Gastrocnemius medialis (tissue), 4 donors: ENCODE measurements around the gene ACVRL1. TPM values are rescaled to one million over a fixed set of nuclear protein-coding genes. Genes with fewer than 3 reads are reported as not detected.

Experiments used
- ATAC-seq, 2 donors: fragments of 150-250 bp; one replicate each; pipeline ENCODE4 v1.9.1; 2016
- DNase-seq, 2 donors: peaks; one replicate each; pipeline ENCODE4 v3.0.0-alpha.2; 2019
- H3K27ac ChIP-seq, 4 donors: fragments of 200-600 bp; sonication (generic); 1 replicate in 1 of 4; 2 replicates in 3 of 4; pipeline ENCODE4 v1.5.1; 2016 to 2018; ENCODE audit warnings: mild to moderate bottlenecking in 2 of 4, moderate library complexity in 1 of 4
- H3K27me3 ChIP-seq, 3 donors: fragments of 200-600 bp; sonication (generic) in 2 of 3; 1 replicate in 1 of 3; 2 replicates in 2 of 3; pipeline versions ENCODE4 v1.5.1 to v1.6.0; 2016 to 2019; ENCODE audit warnings: mild to moderate bottlenecking in 1 of 3, moderate library complexity in 1 of 3
- H3K36me3 ChIP-seq, 2 donors: fragments of 200-600 bp; sonication (generic) in 1 of 2; one replicate each; pipeline ENCODE4 v1.5.1; 2017 to 2018
- H3K4me1 ChIP-seq, 2 donors: fragments of 200-600 bp; sonication (generic) in 1 of 2; one replicate each; pipeline ENCODE4 v1.5.1; 2016 to 2017; ENCODE audit warnings: mild to moderate bottlenecking in 2 of 2
- H3K4me3 ChIP-seq, 4 donors: fragments of 200-600 bp; sonication (generic) in 3 of 4; 1 replicate in 1 of 4; 2 replicates in 3 of 4; pipeline ENCODE4 v1.5.1; 2016 to 2019; ENCODE audit warnings: mild to moderate bottlenecking in 2 of 4
- H3K9me3 ChIP-seq, 3 donors: fragments of 200-600 bp; sonication (generic) in 2 of 3; 1 replicate in 1 of 3; 2 replicates in 2 of 3; pipeline ENCODE4 v1.5.1; 2016 to 2019
- POLR2A ChIP-seq, 2 donors: fragments of 450-650 bp; IDR thresholded peaks; one replicate each; pipeline ENCODE4 v1.6.1; 2017; ENCODE audit warnings: antibody characterized with exemption in 2 of 2, mild to moderate bottlenecking in 2 of 2, moderate library complexity in 2 of 2
- in situ Hi-C, 4 donors: fragments of 200-750 bp; cut with MboI; loops; one replicate each; pipeline versions ENCODE4 v1.15.0 to v1.8.0; 2017; ENCODE audit warnings: low sequenced_read_pairs in 4 of 4
- intact Hi-C: fragments of 100-400 bp; cut with DNase I; formaldehyde crosslinking; loops from one replicate; pipeline ENCODE4 v1.15.1; 2023; ENCODE audit warnings: low total_unique reads
- total RNA-seq, 4 donors: library from RNA; depleted of rRNA; stranded (reverse); fragments of >200 nt; gene quantifications; one replicate each; pipeline versions ENCODE4 v1.1.0 to v1.2.3, GENCODE V29; 2016
- TF ChIP-seq, protein P1 (sequence below), 5 experiments: fragments of 450-650 bp in 3 of 5; fragments of 200-600 bp in 2 of 5; sonication (generic) in 2 of 5; IDR thresholded peaks in 4 of 5; conservative IDR thresholded peaks in 1 of 5; 1 replicate in 4 of 5; 2 replicates in 1 of 5; pipeline ENCODE4 v1.5.1; 2016 to 2019; ENCODE audit warnings: antibody characterized with exemption in 5 of 5, mild to moderate bottlenecking in 3 of 5, moderate library complexity in 3 of 5

The ACVRL1 gene
- total RNA-seq, 4 donors from 2014 or later: 37.1 to 53.5 (median 43.3) TPM

DNA sequence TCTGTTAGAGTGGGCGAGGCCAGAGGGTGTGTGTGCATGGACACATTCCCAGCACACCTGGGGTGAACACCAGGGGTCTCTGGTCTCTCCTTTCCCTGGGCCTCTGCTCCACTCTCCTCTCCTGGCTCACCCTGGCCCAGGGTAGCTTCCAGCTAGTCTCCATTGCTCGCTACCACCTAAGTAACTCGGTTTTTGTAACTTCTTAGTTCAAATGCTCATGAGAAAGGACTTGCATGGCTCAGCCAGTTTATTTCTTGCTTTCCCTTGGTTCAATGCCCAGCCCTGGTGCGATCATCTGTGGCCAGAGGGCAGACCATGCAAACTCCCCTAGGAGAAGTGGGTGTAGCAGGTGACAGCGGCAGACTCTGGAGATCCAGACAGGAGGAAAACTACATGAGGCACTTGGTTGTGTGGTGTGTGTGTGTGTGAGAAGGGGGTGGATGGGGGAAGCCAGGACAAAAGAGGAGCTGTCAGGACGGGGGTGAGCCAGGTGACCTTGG is 35.2 kb downstream of the ACVRL1 start:
- H3K36me3 ChIP-seq: no peaks in the 10 kb centered on the region
- no peak overlapping the region for H3K4me3 ChIP-seq
- peaks cover 8 to 13% of the 10 kb centered on the region in 2 donors for H3K4me1 ChIP-seq
- in situ Hi-C loops: no loop called here
- no peaks in the 10 kb centered on the region for H3K27me3 ChIP-seq
- DNase-seq (no peak), ATAC-seq (no peak)
- H3K27ac ChIP-seq: no peak overlapping the region
- H3K9me3 ChIP-seq: peaks cover 0 to 11% (median 4%) of the 10 kb centered on the region in 3 donors
- intact Hi-C loops: no loop called here
- TF ChIP-seq POLR2A (IDR thresholded peaks at IDR 0.05): no peak
- TF ChIP-seq, protein P1, sequence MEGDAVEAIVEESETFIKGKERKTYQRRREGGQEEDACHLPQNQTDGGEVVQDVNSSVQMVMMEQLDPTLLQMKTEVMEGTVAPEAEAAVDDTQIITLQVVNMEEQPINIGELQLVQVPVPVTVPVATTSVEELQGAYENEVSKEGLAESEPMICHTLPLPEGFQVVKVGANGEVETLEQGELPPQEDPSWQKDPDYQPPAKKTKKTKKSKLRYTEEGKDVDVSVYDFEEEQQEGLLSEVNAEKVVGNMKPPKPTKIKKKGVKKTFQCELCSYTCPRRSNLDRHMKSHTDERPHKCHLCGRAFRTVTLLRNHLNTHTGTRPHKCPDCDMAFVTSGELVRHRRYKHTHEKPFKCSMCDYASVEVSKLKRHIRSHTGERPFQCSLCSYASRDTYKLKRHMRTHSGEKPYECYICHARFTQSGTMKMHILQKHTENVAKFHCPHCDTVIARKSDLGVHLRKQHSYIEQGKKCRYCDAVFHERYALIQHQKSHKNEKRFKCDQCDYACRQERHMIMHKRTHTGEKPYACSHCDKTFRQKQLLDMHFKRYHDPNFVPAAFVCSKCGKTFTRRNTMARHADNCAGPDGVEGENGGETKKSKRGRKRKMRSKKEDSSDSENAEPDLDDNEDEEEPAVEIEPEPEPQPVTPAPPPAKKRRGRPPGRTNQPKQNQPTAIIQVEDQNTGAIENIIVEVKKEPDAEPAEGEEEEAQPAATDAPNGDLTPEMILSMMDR (IDR thresholded peaks at IDR 0.05 in 4 of 5, conservative IDR thresholded peaks at IDR 0.05 in 1 of 5): no peak

DNA sequence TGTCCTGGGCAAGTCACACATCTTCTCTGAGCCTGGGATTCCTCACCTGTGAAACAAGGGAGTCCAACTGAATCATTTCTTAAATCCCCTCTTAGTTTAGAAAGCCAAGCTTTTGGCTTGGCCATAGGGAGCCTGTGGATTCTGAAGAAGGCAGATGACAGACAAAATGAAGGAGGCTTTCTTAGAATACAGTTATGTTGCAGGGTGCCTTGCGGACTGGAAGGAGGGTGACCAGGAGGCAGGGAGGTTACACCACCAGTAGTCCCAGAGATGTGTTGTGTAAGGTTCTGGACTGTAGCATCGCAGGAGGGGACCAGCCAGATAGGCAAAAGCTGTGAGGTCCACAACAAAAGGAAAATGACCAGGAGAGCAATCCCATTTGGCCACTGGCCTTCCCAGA is 36.0 kb downstream of the ACVRL1 start:
- H3K36me3 ChIP-seq: no peaks in the 10 kb centered on the region
- no peak for ATAC-seq

DNA sequence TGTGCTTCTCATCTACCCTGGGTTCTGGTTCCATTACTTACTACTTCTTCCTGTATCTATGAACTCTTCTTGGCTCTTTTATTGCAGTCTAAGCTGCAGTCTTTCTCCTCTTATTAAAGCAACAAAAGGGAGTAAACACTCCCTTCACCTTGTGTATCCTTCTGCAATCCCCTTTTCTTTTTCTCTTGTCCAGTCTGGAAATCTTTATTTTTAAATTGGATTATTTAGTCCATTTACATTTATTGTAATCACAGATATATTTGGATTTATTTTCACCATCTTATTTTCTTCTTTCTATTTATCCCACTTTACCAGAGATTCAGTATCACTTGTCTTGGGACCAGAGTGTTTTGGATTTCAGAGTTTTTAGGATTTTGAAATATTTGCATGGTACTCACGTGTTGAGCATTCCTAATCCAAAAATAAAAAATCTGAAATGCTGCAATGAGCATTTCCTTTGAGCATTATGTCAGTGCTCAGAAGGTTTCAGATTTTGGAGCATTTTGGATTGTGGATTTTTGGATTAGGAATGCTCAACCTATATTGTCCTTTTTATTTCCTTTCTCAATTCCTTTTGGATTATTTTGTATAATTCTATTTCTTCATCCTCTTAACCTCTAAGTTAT is 37.4 kb downstream of the ACVRL1 start:
- no peak for TF ChIP-seq POLR2A (IDR thresholded peaks at IDR 0.05)
- TF ChIP-seq, protein P1 (IDR thresholded peaks at IDR 0.05 in 4 of 5, conservative IDR thresholded peaks at IDR 0.05 in 1 of 5): no peak
- Histone ChIP-seq H3K36me3 (no peaks in the 10 kb centered on the region), H3K4me1 (peaks cover 11 to 13% of the 10 kb centered on the region in 2 donors), H3K4me3 (no peak overlapping the region), H3K27me3 (no peaks in the 10 kb centered on the region), H3K27ac (no peak overlapping the region), H3K9me3 (peaks cover 0 to 11% (median 4%) of the 10 kb centered on the region in 3 donors)
- no peak for DNase-seq
- intact Hi-C loops: no loop called here
- in situ Hi-C loops: no loop called here
- no peak for ATAC-seq

More for the DNA sequence above, 36.0 kb downstream of the ACVRL1 start:
- DNase-seq: no peak
- Histone ChIP-seq H3K9me3 (peaks cover 0 to 11% (median 4%) of the 10 kb centered on the region in 3 donors), H3K27me3 (no peaks in the 10 kb centered on the region), H3K27ac (no peak overlapping the region), H3K4me1 (peaks cover 8 to 13% of the 10 kb centered on the region in 2 donors), H3K4me3 (no peak overlapping the region)
- intact Hi-C loops: no loop called here
- no peak for TF ChIP-seq POLR2A (IDR thresholded peaks at IDR 0.05)
- TF ChIP-seq, protein P1 (IDR thresholded peaks at IDR 0.05 in 4 of 5, conservative IDR thresholded peaks at IDR 0.05 in 1 of 5): no peak
- in situ Hi-C loops: no loop called here

DNA sequence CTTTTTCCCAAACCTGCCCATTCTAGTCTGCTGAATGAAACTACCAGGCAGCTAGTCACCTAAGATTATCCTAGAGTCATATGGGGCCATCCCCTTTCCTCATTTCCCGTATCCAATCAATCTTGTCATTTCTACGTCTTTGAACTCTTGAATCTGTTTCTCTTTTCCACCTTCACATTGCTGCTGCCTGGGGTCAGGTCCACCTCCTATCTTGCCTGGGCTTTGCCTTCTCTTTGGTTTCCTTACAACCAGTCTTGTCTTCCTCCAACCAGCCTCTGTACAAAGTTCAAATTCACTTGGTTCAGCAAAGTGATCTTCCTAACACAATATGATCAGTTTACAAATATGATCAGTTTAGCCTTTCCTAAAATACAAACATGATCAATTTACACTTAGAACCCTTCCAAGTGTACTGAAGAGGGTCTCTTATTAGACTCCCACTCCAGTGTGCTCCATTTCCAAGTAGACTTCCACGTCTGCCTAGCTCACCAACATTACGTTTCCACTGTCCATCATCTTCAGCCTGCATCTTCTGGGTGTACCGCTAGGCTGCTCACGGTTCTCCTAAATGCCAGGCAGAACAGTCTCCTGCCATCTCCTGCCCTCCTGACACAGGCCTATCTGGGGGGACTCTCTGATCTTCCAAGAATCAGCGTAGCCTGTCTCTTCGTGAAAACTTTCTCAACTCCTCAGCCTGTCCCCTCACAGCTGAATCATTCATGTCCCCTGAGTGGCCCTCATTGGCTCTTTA is 40.1 kb downstream of the ACVRL1 start:
- TF ChIP-seq, protein P1 (IDR thresholded peaks at IDR 0.05 in 4 of 5, conservative IDR thresholded peaks at IDR 0.05 in 1 of 5): no peak
- TF ChIP-seq POLR2A (IDR thresholded peaks at IDR 0.05): no peak
- Histone ChIP-seq H3K4me3 (no peak overlapping the region), H3K36me3 (no peaks in the 10 kb centered on the region), H3K9me3 (peaks cover 0 to 11% (median 4%) of the 10 kb centered on the region in 3 donors), H3K27ac (no peak overlapping the region), H3K4me1 (peaks cover 8 to 15% of the 10 kb centered on the region in 2 donors), H3K27me3 (no peaks in the 10 kb centered on the region)
- DNase-seq (no peak), ATAC-seq (no peak)
- in situ Hi-C loops (no loop called here), intact Hi-C loops (no loop called here)
